ENCODE results near the gene NEK7. TPM values are rescaled to one million over a fixed set of nuclear protein-coding genes. Genes with fewer than 3 reads are reported as not detected.

NEK7 gene
- total RNA-seq, 2 experiments from 2014 or later = 14.9 to 25.6 TPM

DNA sequence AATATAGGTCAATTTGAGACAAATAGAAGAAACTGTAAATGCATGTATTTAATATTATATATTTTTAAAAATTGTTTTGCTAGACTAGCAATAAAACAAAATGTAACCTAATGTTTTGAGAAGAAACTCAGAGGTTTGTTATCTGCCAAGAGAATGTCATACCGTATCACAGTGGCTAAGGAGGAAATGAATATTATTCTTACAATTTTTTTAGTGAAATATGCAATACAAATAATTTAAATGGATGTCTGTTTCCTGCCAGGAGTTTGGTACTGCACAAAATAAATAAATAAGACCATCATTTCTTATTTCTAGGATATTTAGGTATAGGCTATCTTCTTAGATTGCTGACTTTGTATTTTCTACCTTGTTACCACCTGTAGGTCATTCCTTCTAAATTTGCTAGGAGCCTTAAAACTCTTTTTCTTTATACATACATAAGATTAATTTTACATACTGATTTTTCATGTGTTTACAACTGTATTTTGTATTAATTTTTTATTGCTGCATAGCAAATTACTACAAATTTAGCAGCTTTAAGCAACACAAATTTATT, 113.6 kb downstream of the NEK7 start:
- intact Hi-C loops (cut with micrococcal nuclease; ENCODE audit: unreplicated experiment) = loop anchor here (5.0 to 10.0 kb wide), 2 partner anchors 126 to 178 kb away; no protein-coding TSS in a partner anchor
- H3K79me2 ChIP-seq (ENCODE audit: insufficient read depth, low read depth, low read length) = no peaks in the 10 kb centered on the region
- TF ChIP-seq EZH2phosphoT487 (IDR thresholded peaks at IDR 0.05; ENCODE audit: borderline replicate concordance, low read depth, low read length) (no peak), CTCF (conservative IDR thresholded peaks at IDR 0.05; ENCODE audit: low read length) (no peak)
- ChIA-PET POLR2A (no interaction called here), CTCF (ENCODE audit: unreplicated experiment) (no interaction called here)
- DNase-seq (ENCODE audit: low spot score) = no peak
- no peak overlapping the region for H3K4me3 ChIP-seq (ENCODE audit: low read depth, low read length, poor library complexity, severe bottlenecking)
- no peaks in the 10 kb centered on the region for H3K9me3 ChIP-seq (ENCODE audit: low read length)
- BruUV-seq (replicated peaks) = no TSS peak
- H3K27ac ChIP-seq (ENCODE audit: low read depth, low read length, poor library complexity, severe bottlenecking) = no peak overlapping the region
- no peak overlapping the region for H2AFZ ChIP-seq (ENCODE audit: low read length)
- H4K20me1 ChIP-seq (ENCODE audit: insufficient read depth, low read length) = no peaks in the 10 kb centered on the region
- H3K4me1 ChIP-seq (ENCODE audit: insufficient read depth, low read length, poor library complexity, severe bottlenecking) = no peaks in the 10 kb centered on the region
- no peaks in the 10 kb centered on the region for H3K36me3 ChIP-seq (ENCODE audit: insufficient read depth, low read length)
- H3K9me2 ChIP-seq (ENCODE audit: insufficient read depth, low read length) = no peaks in the 10 kb centered on the region
- H3K4me2 ChIP-seq (ENCODE audit: low read length) = no peak overlapping the region

- H4K20me1 ChIP-seq (ENCODE audit: insufficient read depth, low read length) = no peaks in the 10 kb centered on the region
- intact Hi-C loops (cut with micrococcal nuclease; ENCODE audit: unreplicated experiment) = loop anchor here (5.0 to 10.0 kb wide), 2 partner anchors 127 to 179 kb away; no protein-coding TSS in a partner anchor
- no peaks in the 10 kb centered on the region for H3K4me1 ChIP-seq (ENCODE audit: insufficient read depth, low read length, poor library complexity, severe bottlenecking)
- H3K36me3 ChIP-seq (ENCODE audit: insufficient read depth, low read length) = no peaks in the 10 kb centered on the region
- CTCF ChIA-PET (ENCODE audit: unreplicated experiment) = no interaction called here
- TF ChIP-seq EZH2phosphoT487 (IDR thresholded peaks at IDR 0.05; ENCODE audit: borderline replicate concordance, low read depth, low read length) = no peak
- TF ChIP-seq CTCF (conservative IDR thresholded peaks at IDR 0.05; ENCODE audit: low read length) = no peak
- no peaks in the 10 kb centered on the region for H3K9me3 ChIP-seq (ENCODE audit: low read length)
- no TSS peak for BruUV-seq (replicated peaks)
- H3K4me2 ChIP-seq (ENCODE audit: low read length) = no peak overlapping the region
- H3K4me3 ChIP-seq (ENCODE audit: low read depth, low read length, poor library complexity, severe bottlenecking) = no peak overlapping the region
- no peak overlapping the region for H3K27ac ChIP-seq (ENCODE audit: low read depth, low read length, poor library complexity, severe bottlenecking)
- no peaks in the 10 kb centered on the region for H3K79me2 ChIP-seq (ENCODE audit: insufficient read depth, low read depth, low read length)
- DNase-seq (ENCODE audit: low spot score) = no peak
- POLR2A ChIA-PET = interaction anchor here (0.7 to 1.4 kb wide), 3 partner anchors 8 to 62 kb away, joined by 3 read pairs; no protein-coding TSS in a partner anchor
- no peak overlapping the region for H2AFZ ChIP-seq (ENCODE audit: low read length)
- H3K9me2 ChIP-seq (ENCODE audit: insufficient read depth, low read length) = no peaks in the 10 kb centered on the region
Observed at GRCh38 chr1:198271467-198271866, 114.7 kb downstream of the NEK7 start.

DNA sequence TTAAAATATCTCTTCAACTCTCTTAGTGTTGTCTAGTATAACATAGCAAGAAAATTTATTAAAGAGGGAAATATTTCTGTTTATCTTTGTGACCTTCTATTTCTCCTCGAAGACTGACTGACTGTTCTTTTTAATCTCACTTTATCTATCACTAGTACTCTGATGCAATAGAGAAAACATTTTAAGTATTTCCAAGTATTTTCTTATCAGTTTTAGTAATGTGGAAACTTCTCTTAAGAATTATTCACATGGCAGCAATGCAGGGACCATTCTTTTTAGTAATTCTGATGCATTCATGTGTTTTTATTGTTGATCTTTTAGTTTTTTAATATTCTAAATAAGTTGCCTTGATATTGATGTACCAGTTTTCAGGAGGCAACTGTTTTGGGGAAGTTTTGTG, 115.7 kb downstream of the NEK7 start:
- CTCF ChIA-PET (ENCODE audit: unreplicated experiment) = no interaction called here
- H4K20me1 ChIP-seq (ENCODE audit: insufficient read depth, low read length) = no peaks in the 10 kb centered on the region
- no peaks in the 10 kb centered on the region for H3K79me2 ChIP-seq (ENCODE audit: insufficient read depth, low read depth, low read length)
- H3K4me1 ChIP-seq (ENCODE audit: insufficient read depth, low read length, poor library complexity, severe bottlenecking) = no peaks in the 10 kb centered on the region
- intact Hi-C loops (cut with micrococcal nuclease; ENCODE audit: unreplicated experiment) = loop anchor here (5.0 to 10.0 kb wide), 2 partner anchors 128 to 180 kb away; no protein-coding TSS in a partner anchor
- H3K9me3 ChIP-seq (ENCODE audit: low read length) = no peaks in the 10 kb centered on the region
- BruUV-seq (replicated peaks) = no TSS peak
- TF ChIP-seq CTCF (conservative IDR thresholded peaks at IDR 0.05; ENCODE audit: low read length) = no peak
- TF ChIP-seq EZH2phosphoT487 (IDR thresholded peaks at IDR 0.05; ENCODE audit: borderline replicate concordance, low read depth, low read length) = no peak
- H3K9me2 ChIP-seq (ENCODE audit: insufficient read depth, low read length) = no peaks in the 10 kb centered on the region
- H3K4me2 ChIP-seq (ENCODE audit: low read length) = no peak overlapping the region
- no peaks in the 10 kb centered on the region for H3K36me3 ChIP-seq (ENCODE audit: insufficient read depth, low read length)
- no peak overlapping the region for H3K27ac ChIP-seq (ENCODE audit: low read depth, low read length, poor library complexity, severe bottlenecking)
- DNase-seq (ENCODE audit: low spot score) = no peak
- POLR2A ChIA-PET = interaction anchor here (0.6 to 1.4 kb wide), 2 partner anchors 9 to 204 kb away, joined by 3 read pairs; no protein-coding TSS in a partner anchor
- H2AFZ ChIP-seq (ENCODE audit: low read length) = no peak overlapping the region
- H3K4me3 ChIP-seq (ENCODE audit: low read depth, low read length, poor library complexity, severe bottlenecking) = no peak overlapping the region

Measured in OCI-LY7 (cell line).